HG02981 (cell line): ENCODE measurements around the gene PNMA6E.

Experiments
- ATAC-seq: cut with Tn5 transposase; IDR thresholded peaks from one replicate; pipeline ENCODE4 v1.9.1; 2021; ENCODE audit warnings: mild to moderate bottlenecking, moderate library complexity; ENCODE audit not compliant: unreplicated experiment

PNMA6E gene

DNA sequence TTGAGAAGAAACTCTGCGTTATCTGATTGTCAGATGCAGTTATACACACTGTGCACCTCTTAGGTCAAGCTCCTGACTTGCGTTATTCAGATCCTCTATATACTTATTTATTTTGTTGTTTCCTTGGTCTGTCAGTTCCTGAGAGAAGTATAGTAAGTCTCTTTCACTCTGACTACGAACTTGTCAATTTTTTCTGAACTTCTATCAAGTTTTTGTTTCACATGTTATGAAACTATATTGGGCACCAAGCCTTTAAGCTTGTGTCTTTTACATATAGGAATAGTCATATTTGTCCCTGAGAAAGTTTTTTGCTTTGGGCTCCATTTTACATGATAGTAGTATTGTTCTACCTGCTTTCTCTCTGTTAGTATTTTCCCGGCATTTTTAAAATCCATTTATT is 35.5 kb downstream of the PNMA6E start:
- ATAC-seq: no peak

DNA sequence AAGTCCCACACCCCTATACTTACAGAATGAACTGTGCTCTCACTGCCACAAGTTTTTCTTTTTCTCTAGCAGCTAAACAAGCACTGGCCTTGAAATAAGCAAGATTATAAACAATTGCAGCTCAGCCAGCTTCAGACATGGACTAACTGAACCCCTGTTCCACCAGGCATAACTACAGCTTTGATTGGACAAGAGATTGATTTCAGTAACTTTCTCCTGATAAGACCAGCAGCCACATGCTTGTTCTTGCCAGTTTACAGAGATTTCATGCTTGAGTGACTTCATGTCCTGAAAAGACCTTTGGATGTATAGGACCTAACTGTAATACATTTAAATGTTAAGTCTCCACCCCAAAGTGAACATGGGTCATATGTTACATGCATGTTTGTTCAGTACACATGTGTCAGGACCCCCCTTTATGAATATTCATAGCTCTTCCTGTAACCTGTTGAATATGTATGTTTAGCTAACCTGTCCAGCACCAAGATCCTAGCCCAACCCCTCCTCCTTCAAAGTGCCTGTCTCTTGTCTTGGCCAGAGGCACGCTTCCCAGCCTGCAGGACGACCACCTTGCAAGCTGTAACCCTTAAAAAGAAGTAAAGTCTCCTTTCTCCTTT is 39.3 kb downstream of the PNMA6E start:
- ATAC-seq: no peak

DNA sequence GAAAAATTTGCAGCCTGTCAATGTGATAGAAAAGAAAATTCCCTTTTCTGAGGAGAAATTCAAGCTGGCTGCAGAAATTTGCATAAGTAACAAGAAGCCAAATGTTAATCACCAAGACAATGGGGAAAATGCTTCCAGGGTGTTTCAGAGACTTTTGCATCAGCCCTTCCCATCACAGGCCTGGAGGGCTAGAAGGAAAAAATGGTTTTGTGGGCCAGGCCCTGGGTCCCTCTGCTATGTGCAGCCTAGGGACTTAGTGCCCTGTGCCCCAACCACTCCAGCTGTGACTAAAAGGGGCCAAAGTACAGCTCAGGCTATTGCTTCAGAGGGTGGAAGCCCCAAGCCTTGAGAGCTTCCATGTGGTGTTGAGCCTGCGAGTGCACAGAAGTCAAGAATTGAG is 43.3 kb downstream of the PNMA6E start:
- ATAC-seq: no peak

DNA sequence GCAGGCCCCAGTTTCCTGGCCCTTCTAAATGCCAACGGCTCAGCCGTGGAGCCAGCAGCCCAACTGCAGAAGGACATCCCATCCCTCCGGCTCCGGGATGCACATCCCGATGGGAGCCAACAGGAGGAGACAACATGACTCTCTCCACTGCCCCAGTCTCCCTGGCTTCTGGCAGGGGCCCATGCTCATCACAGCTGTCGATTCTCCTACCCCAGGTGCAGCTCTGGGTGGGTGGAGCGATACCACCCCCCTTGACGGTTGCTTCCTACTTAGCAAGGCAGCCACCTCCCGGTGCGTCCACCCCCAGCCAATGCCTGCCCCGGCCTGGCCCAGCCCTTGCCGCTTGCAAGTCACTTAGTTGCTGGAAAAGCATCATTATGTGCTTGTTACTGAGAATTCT is 47.7 kb downstream of the PNMA6E start:
- no peak for ATAC-seq

DNA sequence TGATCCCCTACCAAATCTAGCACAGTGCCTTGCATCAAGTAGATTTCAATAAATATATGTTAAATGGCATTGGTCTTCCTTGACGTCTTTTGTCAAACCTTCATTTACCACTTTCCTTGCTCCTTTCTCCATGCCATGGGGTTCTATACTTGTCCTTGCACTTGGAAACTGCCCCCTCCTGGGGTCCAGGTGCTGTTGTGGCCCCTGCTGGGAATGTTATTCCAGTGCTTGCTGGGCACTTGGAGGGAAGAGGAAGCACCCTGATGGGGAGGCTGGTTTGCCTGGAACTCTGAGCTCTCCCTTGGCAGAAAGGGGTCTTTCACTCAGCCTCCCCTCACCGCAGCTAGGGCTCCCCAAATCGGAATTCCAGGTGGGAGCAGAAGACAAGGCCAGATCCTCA is 48.3 kb downstream of the PNMA6E start:
- ATAC-seq: no peak

DNA sequence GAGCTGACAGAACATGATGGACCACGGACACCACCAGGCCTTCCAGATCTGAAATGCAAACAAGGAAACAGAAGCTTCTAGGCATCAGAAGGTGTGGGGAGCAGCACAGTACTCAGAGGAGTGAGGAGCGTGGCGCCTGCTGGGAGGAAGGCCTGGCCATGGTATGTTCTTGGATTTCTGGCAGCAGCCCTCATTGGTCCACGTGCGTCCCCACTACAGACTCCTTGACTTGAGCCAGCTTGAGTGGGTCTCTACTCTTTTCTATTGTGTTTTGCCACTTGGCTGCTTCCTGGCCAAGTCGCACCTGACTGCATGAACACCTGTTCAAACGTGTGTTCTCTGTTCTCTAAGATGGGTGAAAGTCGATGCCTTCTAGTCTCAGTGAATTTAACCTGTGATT is 49.2 kb downstream of the PNMA6E start:
- no peak for ATAC-seq

DNA sequence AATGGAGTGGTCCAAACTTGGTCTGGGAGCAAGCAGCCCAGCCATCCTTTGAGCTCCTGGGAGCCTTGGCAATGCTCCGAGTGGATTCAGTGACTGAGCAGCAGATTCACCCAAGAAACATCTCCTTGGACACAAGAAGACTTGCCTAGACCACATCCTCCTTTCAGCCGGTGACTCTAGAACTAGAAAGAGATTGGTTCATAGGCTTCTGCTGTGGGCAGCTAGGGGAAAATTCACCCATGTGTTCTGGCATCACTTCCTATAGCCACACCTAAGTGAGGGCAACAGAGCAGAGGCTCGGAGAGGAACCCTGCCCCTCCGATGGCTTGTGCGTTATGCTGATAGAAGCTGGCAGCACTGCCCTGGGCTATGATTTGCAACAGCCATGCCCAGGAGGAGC is 51.2 kb downstream of the PNMA6E start:
- no peak for ATAC-seq

DNA sequence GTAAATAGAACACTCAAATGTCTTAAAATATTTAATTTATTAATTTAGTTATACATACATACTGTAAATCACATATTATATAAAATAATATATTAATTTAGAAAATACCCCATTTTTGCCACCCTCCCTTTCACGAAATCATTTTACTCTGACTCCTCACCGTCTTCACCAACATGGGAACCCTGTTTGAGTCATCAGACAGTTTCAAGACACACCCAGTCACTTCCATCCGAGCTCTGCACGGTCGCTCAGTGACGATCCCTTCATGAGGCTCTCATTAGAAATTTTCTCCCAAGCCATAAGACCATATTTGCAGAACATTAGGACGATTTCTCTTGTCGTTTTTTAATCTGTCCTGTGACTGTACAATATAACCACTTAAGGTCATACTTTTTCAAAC is 52.7 kb downstream of the PNMA6E start:
- ATAC-seq: no peak

DNA sequence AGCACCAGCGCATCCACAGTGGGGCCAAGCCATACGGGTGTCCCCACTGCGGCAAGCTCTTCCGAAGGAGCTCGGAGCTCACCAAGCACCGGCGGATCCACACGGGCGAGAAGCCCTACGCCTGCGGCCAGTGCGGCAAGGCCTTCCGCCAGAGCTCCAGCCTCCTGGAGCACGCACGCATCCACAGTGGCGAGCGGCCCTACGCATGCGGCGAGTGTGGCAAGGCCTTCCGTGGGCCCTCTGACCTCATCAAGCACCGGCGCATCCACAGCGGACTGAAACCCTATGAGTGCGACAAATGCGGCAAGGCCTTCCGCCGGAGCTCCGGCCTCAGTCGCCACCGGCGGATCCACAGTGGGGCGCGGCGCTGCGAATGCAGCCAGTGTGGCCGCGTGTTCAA is 53.6 kb downstream of the PNMA6E start:
- ATAC-seq: no peak
